Measurements from ENCODE around the gene PRELID2. TPM values are rescaled to one million over a fixed set of nuclear protein-coding genes. Genes with fewer than 3 reads are reported as not detected.

PRELID2 gene
- total and polyA plus RNA-seq, 2 donors (not counting 3 experiments of a cell fraction or from before 2014, with no cell fraction given): 3.2 to 16.4 TPM

- Histone ChIP-seq H3K9me1 (replicated peaks; ENCODE audit: control insufficient read depth, extremely low read depth, insufficient read depth, low read length) (no peaks in the 10 kb centered on the region), H4K20me1 (replicated peaks; ENCODE audit: control insufficient read depth, extremely low read depth, insufficient read depth, low read length) (no peaks in the 10 kb centered on the region), H3K4me1 (ENCODE audit: control insufficient read depth, extremely low read depth, insufficient read depth, low read length) (peaks cover 3% of the 10 kb centered on the region), H3K27me3 (ENCODE audit: control insufficient read depth in 2 of 2, insufficient read depth in 2 of 2, low read length in 2 of 2) (no peaks in the 10 kb centered on the region), H3K36me3 (ENCODE audit: control insufficient read depth in 2 of 2, extremely low read depth in 1 of 2, insufficient read depth in 2 of 2, low read length in 2 of 2) (no peaks in the 10 kb centered on the region), H3K9ac (replicated peaks; ENCODE audit: extremely low read depth, insufficient read depth, low read length) (no peak overlapping the region), H3K79me2 (ENCODE audit: control insufficient read depth, insufficient read depth, low read length) (no peaks in the 10 kb centered on the region), H3K27ac (ENCODE audit: insufficient read depth, low read depth, low read length) (no peak overlapping the region), H3K4me2 (ENCODE audit: insufficient read depth, low read length) (no peak overlapping the region), H3K4me3 (replicated peaks in 1 of 3; ENCODE audit: insufficient read depth in 1 of 3, low read depth in 1 of 3, low read length in 3 of 3) (no peak overlapping the region), H2AFZ (ENCODE audit: low read depth, low read length) (no peak overlapping the region), H3K9me3 (replicated peaks; ENCODE audit: control insufficient read depth, insufficient read depth, low read length) (no peaks in the 10 kb centered on the region)
- TF ChIP-seq POLR2A (IDR thresholded peaks at IDR 0.05; ENCODE audit: low read depth, low read length): no peak
- TF ChIP-seq MAX (IDR thresholded peaks at IDR 0.05; ENCODE audit: insufficient read depth, insufficient read length): no peak
- TF ChIP-seq JUN (IDR thresholded peaks at IDR 0.05; ENCODE audit: borderline replicate concordance, insufficient read depth, insufficient read length, low read depth): no peak
- no peak for TF ChIP-seq FOS (IDR thresholded peaks at IDR 0.05; ENCODE audit: borderline replicate concordance, insufficient read depth, low read length)
- no peak for TF ChIP-seq GATA2 (IDR thresholded peaks at IDR 0.05; ENCODE audit: insufficient read depth, insufficient read length, low read depth, low read length)
- TF ChIP-seq EZH2 (IDR thresholded peaks at IDR 0.05; ENCODE audit: borderline replicate concordance, low read depth, low read length, severe bottlenecking): no peak
- no peak for TF ChIP-seq CTCF (IDR thresholded peaks at IDR 0.05; ENCODE audit: extremely low read depth in 1 of 2, insufficient read depth in 1 of 2, low read depth in 1 of 2, low read length in 2 of 2)
- no peak for TF ChIP-seq MYC (IDR thresholded peaks at IDR 0.05; ENCODE audit: low read depth, low read length)
- no peak for TF ChIP-seq POLR2AphosphoS5 (IDR thresholded peaks at IDR 0.05; ENCODE audit: insufficient read depth, low read depth, low read length)
- ChIA-PET POLR2A (no interaction called here), CTCF (interaction anchor here (0.7 to 2.2 kb wide), 7 partner anchors 9 to 87 kb away, joined by 3 to 8 read pairs (median 3); no protein-coding TSS in a partner anchor)
- no TSS peak for BruUV-seq (replicated peaks)
- DNase-seq (ENCODE audit: low read depth, low spot score) (no peak), FAIRE-seq (no peak)
- dilution Hi-C loops (cut with MboI; ENCODE audit: extremely low pct_ligation_motif_present, low sequenced_read_pairs): no loop called here
- intact Hi-C loops (cut with micrococcal nuclease): no loop called here
Measured at GRCh38 chr5:145768863-145769262, 66.3 kb downstream of the PRELID2 start.
